GM12801 (cell line): Measurements from ENCODE around the gene PTPN14.

Source experiments
- TF ChIP-seq, protein P1 (sequence below): IDR thresholded peaks from one replicate; pipeline ENCODE4 v1.5.1; 2011; ENCODE audit warnings: control low read depth; ENCODE audit not compliant: insufficient read length; ENCODE audit errors: extremely low read depth

Gene PTPN14

DNA sequence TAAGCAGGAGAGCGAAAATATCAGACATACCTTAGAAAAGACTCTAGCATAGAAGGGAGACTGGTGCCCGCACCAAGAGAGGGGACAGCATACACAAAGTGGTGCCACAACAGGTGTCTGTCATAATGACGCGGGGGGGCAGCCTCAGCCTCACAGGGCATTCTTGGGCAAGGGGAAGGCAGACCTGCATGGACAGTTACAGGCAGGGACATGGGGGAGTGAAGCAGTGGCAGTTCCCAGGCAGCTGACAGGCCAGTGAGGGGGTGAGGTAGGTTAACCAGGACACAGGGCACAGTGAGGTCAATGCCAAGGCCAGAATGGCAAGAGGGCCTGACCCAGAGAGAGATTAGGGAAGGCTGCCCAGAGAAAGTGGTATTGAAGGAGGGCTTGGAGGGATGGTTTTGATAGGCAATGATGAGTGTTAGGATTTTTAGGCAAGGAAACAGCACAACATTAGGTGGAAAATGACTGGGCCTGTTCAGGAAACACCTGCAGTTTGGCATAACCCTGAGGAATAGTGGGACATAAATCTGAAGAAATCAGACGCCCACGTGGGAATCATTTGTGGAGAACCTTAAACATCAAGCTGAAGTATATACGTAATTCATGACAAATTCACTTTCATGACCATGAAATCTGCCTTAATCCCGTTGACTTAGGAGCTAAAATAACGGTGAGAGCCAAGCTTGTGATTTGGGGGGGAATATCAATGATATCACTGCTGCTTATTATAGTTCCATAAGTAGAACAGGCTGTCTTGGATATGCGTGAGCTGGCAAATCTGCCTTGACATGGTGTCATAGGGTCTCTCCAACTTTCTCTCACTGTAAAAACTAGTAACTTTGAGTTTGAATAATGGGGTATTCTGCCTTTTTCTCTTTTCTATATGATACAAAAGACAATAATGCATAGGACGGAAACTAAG, 8.9 kb downstream of the PTPN14 start:
- TF ChIP-seq, protein P1, sequence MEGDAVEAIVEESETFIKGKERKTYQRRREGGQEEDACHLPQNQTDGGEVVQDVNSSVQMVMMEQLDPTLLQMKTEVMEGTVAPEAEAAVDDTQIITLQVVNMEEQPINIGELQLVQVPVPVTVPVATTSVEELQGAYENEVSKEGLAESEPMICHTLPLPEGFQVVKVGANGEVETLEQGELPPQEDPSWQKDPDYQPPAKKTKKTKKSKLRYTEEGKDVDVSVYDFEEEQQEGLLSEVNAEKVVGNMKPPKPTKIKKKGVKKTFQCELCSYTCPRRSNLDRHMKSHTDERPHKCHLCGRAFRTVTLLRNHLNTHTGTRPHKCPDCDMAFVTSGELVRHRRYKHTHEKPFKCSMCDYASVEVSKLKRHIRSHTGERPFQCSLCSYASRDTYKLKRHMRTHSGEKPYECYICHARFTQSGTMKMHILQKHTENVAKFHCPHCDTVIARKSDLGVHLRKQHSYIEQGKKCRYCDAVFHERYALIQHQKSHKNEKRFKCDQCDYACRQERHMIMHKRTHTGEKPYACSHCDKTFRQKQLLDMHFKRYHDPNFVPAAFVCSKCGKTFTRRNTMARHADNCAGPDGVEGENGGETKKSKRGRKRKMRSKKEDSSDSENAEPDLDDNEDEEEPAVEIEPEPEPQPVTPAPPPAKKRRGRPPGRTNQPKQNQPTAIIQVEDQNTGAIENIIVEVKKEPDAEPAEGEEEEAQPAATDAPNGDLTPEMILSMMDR = no peak

DNA sequence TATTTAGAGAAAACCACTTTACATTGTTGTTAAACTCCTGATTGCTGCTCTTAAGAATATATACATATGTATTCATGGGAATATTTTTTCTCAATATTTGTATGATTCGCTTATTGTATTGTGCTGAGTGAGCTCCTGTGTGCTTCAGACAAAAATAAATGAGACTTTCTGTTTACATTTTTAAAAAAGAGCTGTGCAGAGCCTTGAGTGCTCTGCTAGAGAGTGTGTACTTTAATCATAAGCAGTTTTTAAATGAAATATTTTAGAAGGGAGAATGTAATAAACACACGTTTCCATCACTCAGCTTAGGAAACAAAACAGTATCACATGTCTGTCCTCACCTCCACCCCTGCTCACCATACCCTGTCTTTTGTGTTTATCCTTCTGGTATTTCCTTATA, 9.7 kb downstream of the PTPN14 start:
- TF ChIP-seq, protein P1 = no peak

DNA sequence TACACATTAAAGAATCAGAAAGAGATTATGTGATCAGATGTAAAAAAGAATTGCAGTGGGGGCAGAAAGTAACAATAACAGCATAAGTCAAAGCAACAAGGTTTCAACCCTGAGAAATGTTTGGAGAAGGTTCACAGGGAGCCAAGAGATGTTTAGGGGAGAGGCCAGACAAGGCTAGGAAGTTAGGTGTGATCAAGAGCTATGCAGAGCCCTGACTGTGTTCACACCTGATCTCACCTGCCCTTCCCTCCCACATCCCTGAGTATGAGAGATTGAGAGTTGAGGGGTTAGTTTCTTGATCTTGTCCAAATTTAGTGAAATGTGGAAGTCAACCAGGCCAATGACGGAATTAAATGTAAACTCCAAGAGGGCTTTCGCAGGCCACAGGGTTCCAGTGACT, 10.2 kb downstream of the PTPN14 start:
- TF ChIP-seq, protein P1 = no peak

DNA sequence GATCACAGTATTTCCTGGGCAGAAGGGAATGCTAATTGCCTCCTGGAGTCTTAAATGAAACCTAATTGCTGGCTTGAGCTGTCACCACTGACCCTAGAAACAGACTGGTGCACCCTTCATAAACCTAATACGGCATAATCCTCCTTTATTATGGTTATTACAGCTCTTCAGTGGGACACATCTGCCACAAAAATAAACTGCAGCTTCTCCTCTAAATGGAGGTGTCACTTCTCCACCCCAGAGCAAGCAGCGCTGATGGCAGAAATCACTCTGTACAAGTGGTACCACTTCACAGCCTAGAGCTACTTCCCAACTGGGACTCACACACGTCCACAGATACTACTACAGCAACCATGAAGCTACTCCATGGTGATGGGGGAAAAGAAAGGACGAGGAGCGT, 11.1 kb downstream of the PTPN14 start:
- TF ChIP-seq, protein P1 = no peak

DNA sequence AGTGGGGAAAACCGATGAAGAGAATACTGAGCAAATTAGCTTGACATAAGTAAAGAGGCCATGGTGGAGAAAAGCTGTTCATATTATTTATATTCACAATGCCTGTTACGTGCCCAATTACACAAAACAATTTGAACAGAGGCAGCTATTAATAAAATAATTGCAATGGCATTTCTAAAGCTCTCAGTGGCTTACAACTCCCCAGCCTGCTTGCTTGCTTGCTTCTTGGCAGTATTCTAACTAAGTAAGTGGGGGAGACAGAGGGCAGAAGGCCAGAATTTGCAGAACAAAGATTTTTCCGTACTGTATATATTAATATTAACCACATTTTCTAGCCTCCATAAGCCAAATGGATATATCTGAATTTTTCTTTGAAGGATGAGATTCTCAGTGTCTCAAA, 12.9 kb downstream of the PTPN14 start:
- TF ChIP-seq, protein P1 = no peak

DNA sequence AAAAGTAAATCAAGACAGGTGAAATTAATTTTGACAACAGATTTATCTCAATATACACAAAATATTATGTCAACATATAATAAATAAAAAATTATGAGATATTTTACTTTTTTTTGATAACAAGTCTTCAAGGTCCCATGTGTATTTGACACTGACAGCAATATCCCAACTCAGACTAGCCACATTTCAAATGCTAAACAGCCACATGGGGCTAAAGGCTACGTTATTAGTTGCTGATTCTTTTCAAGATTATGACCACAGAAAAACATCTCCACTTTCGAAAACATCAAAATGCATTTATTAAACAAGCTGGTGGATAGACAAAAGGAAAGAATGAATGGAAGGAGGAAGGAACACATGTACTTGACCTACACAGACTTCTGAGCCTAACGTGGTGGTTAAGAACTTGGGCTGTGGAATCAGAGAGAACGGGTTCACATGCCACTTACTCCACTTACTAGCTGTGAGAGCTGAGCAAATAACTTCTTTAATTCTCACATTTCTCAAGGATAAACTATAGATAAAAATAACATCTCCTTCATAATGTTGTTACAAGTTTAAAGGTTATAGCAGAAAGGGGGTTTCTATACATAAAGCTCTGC, 13.4 kb downstream of the PTPN14 start:
- TF ChIP-seq, protein P1 = no peak

DNA sequence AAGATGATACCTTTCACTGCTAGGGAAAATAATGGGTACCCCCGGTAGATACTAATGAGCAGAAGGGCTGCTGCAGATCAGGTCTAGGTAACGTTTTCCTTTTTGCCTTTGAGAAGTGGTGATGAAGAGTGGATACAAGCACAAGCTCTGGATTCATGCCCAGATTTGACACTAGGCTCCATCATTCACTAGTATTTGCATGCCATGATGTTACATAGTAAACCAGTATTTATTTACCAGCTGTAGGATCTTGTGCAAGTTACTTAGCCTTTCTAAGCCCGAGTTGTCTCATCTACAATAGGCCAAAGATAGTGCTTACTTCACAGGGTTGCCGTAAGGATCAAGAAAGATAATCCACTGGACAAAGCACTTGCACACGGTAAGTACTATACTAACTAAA, 14.2 kb downstream of the PTPN14 start:
- TF ChIP-seq, protein P1 = no peak
